H7 (cell line): ENCODE data around the gene ATP2C2. TPM values are rescaled to one million over a fixed set of nuclear protein-coding genes. Genes with fewer than 3 reads are reported as not detected.
"Not testable (repeated sequence)": the region's sequence is repeated elsewhere in the genome, so short reads cannot be mapped to it uniquely, and the experiment has no call there.

Experiments
- DNase-seq: peaks from one replicate; pipeline ENCODE4 v3.0.0; 2012
- H3K27me3 ChIP-seq: 2 replicates; pipeline ENCODE4 v1.6.0; 2011; ENCODE audit warnings: mild to moderate bottlenecking, low read length; ENCODE audit not compliant: control insufficient read depth, insufficient read depth
- H3K36me3 ChIP-seq: replicated peaks from 2 replicates; pipeline ENCODE4 v1.5.1; 2011; ENCODE audit warnings: low read length; ENCODE audit not compliant: control insufficient read depth, insufficient read depth
- H3K4me3 ChIP-seq: 2 replicates; pipeline ENCODE4 v1.5.1; 2011; ENCODE audit warnings: low read depth, mild to moderate bottlenecking, control low read depth, low read length, moderate library complexity; ENCODE audit not compliant: insufficient read depth
- total RNA-seq: library from RNA; depleted of rRNA; stranded (reverse); fragments of >200 nt; shearing (Covaris generic); gene quantifications from 2 replicates; pipeline ENCODE4 v1.2.3, GENCODE V29; 2014

ATP2C2 gene
- total RNA-seq, 1 experiment from 2014 or later = 0.24 TPM

DNA sequence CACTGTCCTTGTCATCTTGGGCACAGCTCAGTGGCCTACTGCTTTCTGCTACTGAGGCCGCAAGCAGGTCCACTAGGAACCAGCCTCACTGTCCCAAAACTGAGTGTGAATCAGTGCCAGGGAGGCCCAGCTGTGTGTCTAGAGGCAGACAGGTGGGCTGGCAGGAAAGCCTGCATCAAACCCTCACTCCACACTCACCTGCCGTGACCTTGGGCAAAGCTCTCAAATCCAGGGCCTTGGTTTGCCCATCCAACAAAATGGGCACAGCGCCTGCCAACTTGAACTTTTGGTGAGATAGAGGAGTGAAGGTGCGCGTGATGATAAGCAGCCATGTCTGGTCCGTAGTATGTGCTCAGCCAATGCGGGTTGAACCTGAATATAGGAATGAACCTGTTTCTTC lies 14.8 kb downstream of the ATP2C2 start:
- no peaks in the 10 kb centered on the region for H3K36me3 ChIP-seq
- H3K4me3 ChIP-seq = no peak overlapping the region
- H3K27me3 ChIP-seq = no peaks in the 10 kb centered on the region
- DNase-seq = no peak

DNA sequence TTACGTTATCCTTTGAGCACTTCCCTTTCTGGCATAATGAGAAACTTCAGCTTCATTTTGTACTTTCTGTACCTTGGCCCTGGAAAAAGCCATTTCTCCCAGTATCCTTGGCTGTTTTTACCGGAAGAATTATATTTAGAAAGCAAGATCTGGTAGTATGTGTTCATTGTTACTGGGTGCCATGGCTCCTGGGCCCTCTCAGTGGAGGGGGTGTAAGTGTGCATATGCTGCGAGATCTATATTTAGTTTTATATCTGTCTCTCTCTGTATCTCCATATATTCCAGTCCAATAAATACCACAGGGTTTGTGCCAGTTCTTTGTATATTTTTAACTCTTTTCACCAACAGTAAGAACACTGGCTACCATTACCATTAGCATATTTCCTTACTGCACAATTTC lies 17.7 kb downstream of the ATP2C2 start:
- no peaks in the 10 kb centered on the region for H3K27me3 ChIP-seq
- no peak for DNase-seq
- no peak overlapping the region for H3K4me3 ChIP-seq
- H3K36me3 ChIP-seq = no peaks in the 10 kb centered on the region

GRCh38 chr16:84387021-84387420 lies 18.7 kb downstream of the ATP2C2 start:
- Histone ChIP-seq H3K4me3 (no peak overlapping the region), H3K36me3 (no peaks in the 10 kb centered on the region), H3K27me3 (no peaks in the 10 kb centered on the region)
- no peak for DNase-seq

DNA sequence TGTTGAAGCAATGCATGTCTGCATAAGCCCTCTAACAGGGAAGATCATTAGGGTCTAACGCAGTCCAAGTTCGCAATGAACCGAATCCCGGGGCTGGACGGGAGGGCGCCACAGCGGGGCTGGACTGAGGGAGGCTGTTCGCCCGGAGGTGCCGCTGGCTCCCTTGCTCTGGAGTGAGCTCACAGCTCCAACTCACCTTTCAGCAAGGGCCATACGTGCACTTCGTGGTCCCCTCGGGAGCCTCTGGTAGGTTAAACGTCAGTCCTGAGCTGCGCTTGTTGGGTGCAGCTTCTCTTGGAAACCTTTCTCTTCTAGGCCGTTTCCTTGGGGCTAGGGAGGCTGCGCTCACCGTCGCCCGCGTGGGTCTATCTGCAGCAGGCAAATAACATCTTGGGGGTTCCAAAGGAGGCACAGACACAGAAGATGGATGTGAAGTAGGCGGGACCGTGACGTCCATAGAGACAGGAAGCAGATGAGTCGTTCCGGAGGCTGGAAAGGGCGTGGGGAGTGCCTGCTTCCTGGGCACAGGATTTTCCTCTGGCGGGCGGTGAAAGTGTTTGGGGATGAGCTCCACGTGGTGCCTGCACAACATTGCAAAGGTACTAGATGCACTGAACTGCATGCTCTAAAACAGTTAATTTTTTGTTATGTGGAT lies 21.9 kb downstream of the ATP2C2 start:
- H3K36me3 ChIP-seq = no peaks in the 10 kb centered on the region
- H3K4me3 ChIP-seq = no peak overlapping the region
- no peaks in the 10 kb centered on the region for H3K27me3 ChIP-seq
- no peak for DNase-seq

DNA sequence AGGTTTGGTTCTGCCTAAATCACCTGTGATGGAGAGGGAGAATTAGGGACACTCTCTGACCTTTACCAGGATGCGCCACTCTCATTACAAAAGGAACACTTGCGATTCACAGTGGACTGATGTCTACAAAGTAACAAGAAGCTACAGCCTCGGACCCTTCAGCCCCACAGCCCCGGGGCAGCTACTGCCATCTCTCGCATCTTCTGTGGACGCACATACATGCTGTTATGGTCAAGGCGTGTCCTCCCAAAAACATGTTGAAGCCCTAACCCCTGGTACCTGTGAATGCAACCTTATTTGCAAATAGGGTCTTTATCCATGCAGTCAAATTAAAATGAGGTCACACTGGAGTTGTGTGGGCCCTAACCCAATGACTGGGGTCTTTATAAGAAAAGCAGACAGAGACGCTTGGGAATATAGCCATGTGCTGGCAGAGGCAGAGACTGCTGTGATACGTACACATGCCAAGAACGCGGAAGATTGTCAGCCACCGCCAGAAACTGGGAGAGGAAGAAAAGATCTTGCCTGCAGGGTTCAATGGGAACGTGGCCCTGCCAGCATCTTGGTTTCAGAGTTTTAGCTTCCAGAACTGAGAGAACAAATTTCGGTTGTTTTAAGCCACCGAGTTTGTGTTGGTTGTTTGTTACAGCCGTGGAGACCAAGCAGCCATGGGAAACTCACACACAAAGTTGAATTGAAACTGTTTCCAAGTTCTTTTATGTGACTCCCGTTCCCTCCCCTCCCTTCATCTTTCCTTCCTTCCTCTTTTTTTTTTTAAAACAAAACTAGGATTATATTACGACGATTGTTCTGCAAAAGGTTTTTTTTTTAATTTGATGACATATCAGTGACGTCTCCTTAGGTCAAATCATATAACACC lies 23.1 kb downstream of the ATP2C2 start:
- Histone ChIP-seq H3K36me3 (no peaks in the 10 kb centered on the region), H3K4me3 (no peak overlapping the region), H3K27me3 (no peaks in the 10 kb centered on the region)
- no peak for DNase-seq

DNA sequence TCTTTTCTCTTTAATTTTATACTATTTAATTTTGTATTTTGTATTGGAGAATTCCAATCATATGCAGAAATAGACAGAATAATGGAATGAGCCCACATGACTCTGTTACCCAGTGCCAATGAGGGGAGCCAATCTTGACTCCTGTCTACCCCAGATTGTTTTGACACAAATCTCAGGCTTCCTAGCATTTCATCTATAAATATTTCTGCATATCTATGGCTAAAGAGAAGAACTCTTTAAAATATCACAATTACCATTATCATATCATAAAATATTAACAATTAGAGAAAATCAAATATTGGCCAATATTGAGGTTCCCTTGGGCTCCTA lies 23.7 kb downstream of the ATP2C2 start:
- no peak for DNase-seq
- H3K4me3 ChIP-seq = no peak overlapping the region
- H3K36me3 ChIP-seq = no peaks in the 10 kb centered on the region
- no peaks in the 10 kb centered on the region for H3K27me3 ChIP-seq

- H3K36me3 ChIP-seq, H3K4me3 ChIP-seq, DNase-seq, H3K27me3 ChIP-seq: not testable (repeated sequence)
Measured at GRCh38 chr16:84396082-84396481, 27.7 kb downstream of the ATP2C2 start.

GRCh38 chr16:84396537-84397008 lies 28.2 kb downstream of the ATP2C2 start:
- H3K4me3 ChIP-seq = no peak overlapping the region
- no peaks in the 10 kb centered on the region for H3K36me3 ChIP-seq
- DNase-seq = no peak
- H3K27me3 ChIP-seq = no peaks in the 10 kb centered on the region

DNA sequence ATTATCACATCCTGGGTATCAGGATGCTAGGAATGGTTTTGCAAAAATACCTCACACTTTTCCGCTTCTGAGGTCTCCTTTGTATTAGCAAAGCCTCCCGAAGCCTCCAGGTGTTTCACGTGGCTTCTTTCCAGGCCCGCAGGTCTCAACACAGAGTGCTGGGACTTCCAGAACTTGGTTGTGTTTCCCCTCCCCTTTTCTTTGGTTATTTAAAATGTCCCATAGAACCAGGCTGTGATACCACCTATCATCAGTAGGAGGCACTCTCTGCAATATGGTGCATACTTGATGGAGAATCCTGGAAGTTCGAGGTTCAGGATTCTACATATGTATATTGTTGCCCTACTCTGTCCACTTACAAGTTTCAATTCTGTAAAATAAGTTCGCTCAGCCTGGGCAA lies 28.8 kb downstream of the ATP2C2 start:
- Histone ChIP-seq H3K27me3 (no peaks in the 10 kb centered on the region), H3K4me3 (no peak overlapping the region), H3K36me3 (no peaks in the 10 kb centered on the region)
- DNase-seq = no peak

GRCh38 chr16:84398701-84399100 lies 30.4 kb downstream of the ATP2C2 start:
- no peak overlapping the region for H3K4me3 ChIP-seq
- H3K27me3 ChIP-seq = no peaks in the 10 kb centered on the region
- H3K36me3 ChIP-seq = no peaks in the 10 kb centered on the region
- no peak for DNase-seq

GRCh38 chr16:84399912-84400311 lies 31.6 kb downstream of the ATP2C2 start:
- not testable (repeated sequence) for H3K36me3 ChIP-seq, DNase-seq, H3K27me3 ChIP-seq, H3K4me3 ChIP-seq

GRCh38 chr16:84403435-84403834 lies 35.1 kb downstream of the ATP2C2 start:
- not testable (repeated sequence) for H3K27me3 ChIP-seq, DNase-seq

DNA sequence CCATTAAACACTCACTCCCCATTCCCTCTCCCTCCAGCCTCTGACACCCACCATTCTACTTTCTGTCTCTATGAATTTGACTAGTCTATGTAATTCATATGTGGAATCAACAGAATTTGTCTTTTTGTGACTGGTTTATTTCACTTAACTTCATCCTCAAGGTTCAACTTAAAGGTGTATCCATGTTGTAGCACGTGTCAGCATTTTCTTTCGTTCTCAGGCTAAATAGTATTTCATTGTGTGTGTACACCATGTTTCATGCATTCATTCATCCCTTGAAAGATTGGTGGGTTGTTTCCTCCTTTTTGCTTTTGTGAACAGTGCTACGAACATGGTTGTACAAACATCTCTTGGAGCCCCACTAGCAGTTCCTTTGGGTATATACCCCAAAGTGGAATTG lies 36.0 kb downstream of the ATP2C2 start:
- DNase-seq = no peak
- Histone ChIP-seq H3K36me3 (no peaks in the 10 kb centered on the region), H3K27me3 (no peaks in the 10 kb centered on the region), H3K4me3 (no peak overlapping the region)

More at GRCh38 chr16:84403435-84403834, 35.1 kb downstream of the ATP2C2 start:
- not testable (repeated sequence) for H3K4me3 ChIP-seq, H3K36me3 ChIP-seq

DNA sequence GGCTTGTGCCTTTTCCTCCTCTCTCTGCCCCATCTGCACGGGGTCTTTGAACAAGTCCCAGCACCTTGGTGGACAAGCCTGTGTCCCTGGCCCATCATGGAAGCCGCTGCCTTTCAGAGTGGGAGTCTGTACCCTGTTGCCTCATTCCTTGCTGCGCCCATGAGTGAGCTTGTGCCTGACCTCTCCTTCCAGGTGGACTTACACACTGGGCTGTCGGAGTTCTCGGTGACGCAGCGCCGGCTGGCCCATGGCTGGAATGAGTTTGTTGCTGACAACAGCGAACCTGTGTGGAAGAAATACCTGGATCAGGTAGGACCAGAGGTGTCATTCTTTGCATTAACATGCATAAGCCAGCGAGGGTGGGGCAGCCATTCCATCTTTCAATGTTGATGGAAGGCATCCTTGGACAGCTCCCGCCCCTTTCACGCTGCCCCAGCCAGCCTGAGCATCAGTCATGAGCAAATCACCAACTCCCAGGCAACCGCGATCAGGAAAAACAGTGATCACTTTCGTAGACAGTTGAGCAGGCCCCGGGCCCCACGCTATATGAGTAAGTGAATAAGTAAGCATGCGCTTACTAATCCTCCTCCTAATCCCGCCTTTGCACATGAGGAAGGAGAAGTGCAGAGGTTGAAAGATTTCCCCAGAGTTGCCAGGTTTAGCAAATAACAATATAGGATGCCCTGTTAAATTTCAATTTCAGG lies 36.8 kb downstream of the ATP2C2 start:
- no peak for DNase-seq

More for the DNA sequence above, 36.8 kb downstream of the ATP2C2 start:
- no peak overlapping the region for H3K4me3 ChIP-seq
- H3K36me3 ChIP-seq = no peaks in the 10 kb centered on the region
- no peaks in the 10 kb centered on the region for H3K27me3 ChIP-seq
